ENCODE measurements around the gene TADA3. TPM values are rescaled to one million over a fixed set of nuclear protein-coding genes. Genes with fewer than 3 reads are reported as not detected.

TADA3 gene
- polyA plus RNA-seq, 2 of the 4 experiments (the other 2 are of a cell fraction) = 42.6 to 50.3 TPM

DNA sequence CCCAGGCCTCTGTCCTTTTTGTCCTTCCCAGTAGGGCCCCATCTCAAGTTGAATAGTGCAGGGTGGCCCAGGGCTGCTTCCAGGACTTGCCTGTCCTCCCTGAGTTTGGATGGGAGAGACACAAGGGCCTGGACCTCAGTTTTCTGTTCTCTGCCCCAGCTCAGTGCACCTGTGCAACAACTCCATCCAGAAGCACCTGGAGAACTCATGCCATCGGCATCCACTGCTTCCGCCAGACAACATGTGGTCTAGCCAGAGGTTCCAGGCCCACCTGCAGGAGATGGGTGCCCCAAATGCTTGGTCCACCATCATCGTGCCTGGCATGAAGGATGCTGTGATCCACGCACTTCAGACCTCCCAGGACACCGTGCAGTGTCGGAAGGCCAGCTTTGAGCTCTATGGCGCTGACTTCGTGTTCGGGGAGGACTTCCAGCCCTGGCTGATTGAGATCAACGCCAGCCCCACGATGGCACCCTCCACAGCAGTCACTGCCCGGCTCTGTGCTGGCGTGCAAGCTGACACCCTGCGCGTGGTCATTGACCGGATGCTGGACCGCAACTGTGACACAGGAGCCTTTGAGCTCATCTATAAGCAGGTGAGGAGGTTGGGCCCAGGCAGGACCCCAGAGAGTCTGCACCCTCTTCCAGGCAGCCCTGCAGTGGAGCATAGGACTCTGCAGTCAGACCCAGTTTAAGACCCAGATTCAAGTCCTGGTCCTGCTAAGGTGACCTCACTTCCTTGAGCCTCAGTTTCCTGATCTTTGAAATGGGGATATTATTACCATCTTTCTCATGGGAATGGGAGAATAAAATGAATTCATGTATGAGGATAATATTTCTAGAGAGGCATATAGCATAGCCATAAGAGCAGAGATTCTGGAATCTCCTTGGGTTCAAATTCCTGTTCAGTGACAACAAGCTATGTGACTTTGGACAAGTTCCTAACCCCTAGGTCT, 36.8 kb upstream of the TADA3 start (continued):
- TF ChIP-seq, protein P1, sequence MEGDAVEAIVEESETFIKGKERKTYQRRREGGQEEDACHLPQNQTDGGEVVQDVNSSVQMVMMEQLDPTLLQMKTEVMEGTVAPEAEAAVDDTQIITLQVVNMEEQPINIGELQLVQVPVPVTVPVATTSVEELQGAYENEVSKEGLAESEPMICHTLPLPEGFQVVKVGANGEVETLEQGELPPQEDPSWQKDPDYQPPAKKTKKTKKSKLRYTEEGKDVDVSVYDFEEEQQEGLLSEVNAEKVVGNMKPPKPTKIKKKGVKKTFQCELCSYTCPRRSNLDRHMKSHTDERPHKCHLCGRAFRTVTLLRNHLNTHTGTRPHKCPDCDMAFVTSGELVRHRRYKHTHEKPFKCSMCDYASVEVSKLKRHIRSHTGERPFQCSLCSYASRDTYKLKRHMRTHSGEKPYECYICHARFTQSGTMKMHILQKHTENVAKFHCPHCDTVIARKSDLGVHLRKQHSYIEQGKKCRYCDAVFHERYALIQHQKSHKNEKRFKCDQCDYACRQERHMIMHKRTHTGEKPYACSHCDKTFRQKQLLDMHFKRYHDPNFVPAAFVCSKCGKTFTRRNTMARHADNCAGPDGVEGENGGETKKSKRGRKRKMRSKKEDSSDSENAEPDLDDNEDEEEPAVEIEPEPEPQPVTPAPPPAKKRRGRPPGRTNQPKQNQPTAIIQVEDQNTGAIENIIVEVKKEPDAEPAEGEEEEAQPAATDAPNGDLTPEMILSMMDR (IDR thresholded peaks at IDR 0.05) = no peak
- no peak for TF ChIP-seq JUNB (IDR thresholded peaks at IDR 0.05)
- no peak for TF ChIP-seq EHF (CRISPR knock-in tag; IDR thresholded peaks at IDR 0.05)
- no peak for TF ChIP-seq TP53 (CRISPR knock-in tag; IDR thresholded peaks at IDR 0.05)
- TF ChIP-seq POLR2A (IDR thresholded peaks at IDR 0.05; ENCODE audit: low read length) = no peak
- no peak for TF ChIP-seq NPAS2 (CRISPR knock-in tag; IDR thresholded peaks at IDR 0.05; ENCODE audit: borderline replicate concordance)
- TF ChIP-seq, protein P2, sequence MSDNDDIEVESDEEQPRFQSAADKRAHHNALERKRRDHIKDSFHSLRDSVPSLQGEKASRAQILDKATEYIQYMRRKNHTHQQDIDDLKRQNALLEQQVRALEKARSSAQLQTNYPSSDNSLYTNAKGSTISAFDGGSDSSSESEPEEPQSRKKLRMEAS (IDR thresholded peaks at IDR 0.05) = no peak

- no peak overlapping the region for H3K4me3 ChIP-seq
- no peak overlapping the region for H3K27ac ChIP-seq
- no peak overlapping the region for H3K4me2 ChIP-seq
- ATAC-seq = peak; percentile 87 to 93
- peak; percentile 52 to 67 for TF ChIP-seq RAD21 (conservative IDR thresholded peaks at IDR 0.05 in 1 of 2, IDR thresholded peaks at IDR 0.05 in 1 of 2)
- peak; percentile 49; the same call in 2 of the 3 replicates for TF ChIP-seq SMC3 (IDR thresholded peaks at IDR 0.05)
- no peak for TF ChIP-seq ZFP36 (IDR thresholded peaks at IDR 0.05; ENCODE audit: borderline replicate concordance, partially characterized antibody)
- TF ChIP-seq, protein P1 (IDR thresholded peaks at IDR 0.05) = peak; percentile 46
- TF ChIP-seq ATOH8 (CRISPR knock-in tag; IDR thresholded peaks at IDR 0.05; ENCODE audit: low read depth) = no peak
- TF ChIP-seq TP53 (CRISPR knock-in tag; IDR thresholded peaks at IDR 0.05) = no peak
- H3K9me3 ChIP-seq = no peaks in the 10 kb centered on the region
- ChIA-PET POLR2A (interaction anchor here (0.6 to 1.3 kb wide), 2 partner anchors 119 to 323 kb away, joined by 3 to 4 read pairs; no protein-coding TSS in a partner anchor), CTCF (interaction anchor here (0.6 to 5.2 kb wide), 17 partner anchors 9 to 474 kb away, joined by 3 to 30 read pairs (median 5); no protein-coding TSS in a partner anchor)
- WGBS (ENCODE audit: missing lambda C conversion rate) = 64% methylated on average over 20 of the region's 20 CpGs
- FAIRE-seq = no peak
- no peaks in the 10 kb centered on the region for H3K4me1 ChIP-seq
- DNase-seq (ENCODE audit: low read depth in 1 of 2, low spot score in 1 of 2) = peak; percentile 44 to 69
These were observed 34.7 kb upstream of the TADA3 start for GRCh38 chr3:9826815-9827573.

GRCh38 chr3:9825451-9826040, 33.3 kb upstream of the TADA3 start:
- DNase-seq (ENCODE audit: low read depth in 1 of 2, low spot score in 1 of 2) (no peak), FAIRE-seq (no peak)
- TF ChIP-seq, protein P3, sequence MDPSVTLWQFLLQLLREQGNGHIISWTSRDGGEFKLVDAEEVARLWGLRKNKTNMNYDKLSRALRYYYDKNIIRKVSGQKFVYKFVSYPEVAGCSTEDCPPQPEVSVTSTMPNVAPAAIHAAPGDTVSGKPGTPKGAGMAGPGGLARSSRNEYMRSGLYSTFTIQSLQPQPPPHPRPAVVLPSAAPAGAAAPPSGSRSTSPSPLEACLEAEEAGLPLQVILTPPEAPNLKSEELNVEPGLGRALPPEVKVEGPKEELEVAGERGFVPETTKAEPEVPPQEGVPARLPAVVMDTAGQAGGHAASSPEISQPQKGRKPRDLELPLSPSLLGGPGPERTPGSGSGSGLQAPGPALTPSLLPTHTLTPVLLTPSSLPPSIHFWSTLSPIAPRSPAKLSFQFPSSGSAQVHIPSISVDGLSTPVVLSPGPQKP (IDR thresholded peaks at IDR 0.05; ENCODE audit: low read depth, low read length) = no peak
- TF ChIP-seq ZSCAN20 (CRISPR knock-in tag; IDR thresholded peaks at IDR 0.05) (no peak), EP300 (IDR thresholded peaks at IDR 0.05) (no peak), JUN (IDR thresholded peaks at IDR 0.05) (no peak), MAFK (IDR thresholded peaks at IDR 0.05; ENCODE audit: partially characterized antibody) (no peak), PHF8 (IDR thresholded peaks at IDR 0.05; ENCODE audit: borderline replicate concordance, low read depth) (no peak), TP53 (CRISPR knock-in tag; IDR thresholded peaks at IDR 0.05) (no peak), POLR2AphosphoS2 (conservative IDR thresholded peaks at IDR 0.05; ENCODE audit: low read length) (no peak), NPAS2 (CRISPR knock-in tag; IDR thresholded peaks at IDR 0.05; ENCODE audit: borderline replicate concordance) (no peak), HEYL (CRISPR knock-in tag; IDR thresholded peaks at IDR 0.05) (no peak)
- TF ChIP-seq, protein P4, sequence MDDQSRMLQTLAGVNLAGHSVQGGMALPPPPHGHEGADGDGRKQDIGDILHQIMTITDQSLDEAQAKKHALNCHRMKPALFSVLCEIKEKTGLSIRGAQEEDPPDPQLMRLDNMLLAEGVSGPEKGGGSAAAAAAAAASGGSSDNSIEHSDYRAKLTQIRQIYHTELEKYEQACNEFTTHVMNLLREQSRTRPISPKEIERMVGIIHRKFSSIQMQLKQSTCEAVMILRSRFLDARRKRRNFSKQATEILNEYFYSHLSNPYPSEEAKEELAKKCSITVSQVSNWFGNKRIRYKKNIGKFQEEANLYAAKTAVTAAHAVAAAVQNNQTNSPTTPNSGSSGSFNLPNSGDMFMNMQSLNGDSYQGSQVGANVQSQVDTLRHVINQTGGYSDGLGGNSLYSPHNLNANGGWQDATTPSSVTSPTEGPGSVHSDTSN (IDR thresholded peaks at IDR 0.05) = no peak

More at GRCh38 chr3:9825451-9826040, 33.3 kb upstream of the TADA3 start:
- Histone ChIP-seq H3K4me2 (no peak overlapping the region), H3K4me1 (no peaks in the 10 kb centered on the region), H3K27ac (no peak overlapping the region), H3K4me3 (no peak overlapping the region), H3K9me3 (no peaks in the 10 kb centered on the region)
- CTCF ChIA-PET = interaction anchor here (0.9 to 5.2 kb wide), 4 partner anchors 9 to 121 kb away, joined by 4 to 30 read pairs (median 4); no protein-coding TSS in a partner anchor
- 77% methylated on average over 14 of the region's 14 CpGs for WGBS (ENCODE audit: missing lambda C conversion rate)
- no peak for ATAC-seq
- POLR2A ChIA-PET = no interaction called here
